ENCODE results near the gene SSNA1.

GRCh38 chr9:137194909-137195308, 6.4 kb downstream of the SSNA1 start:
- TF ChIP-seq TAF1 (IDR thresholded peaks at IDR 0.05; ENCODE audit: borderline replicate concordance, low read depth, low read length) (no peak), POLR2AphosphoS5 (IDR thresholded peaks at IDR 0.05; ENCODE audit: low read depth, low read length) (no peak), POLR2A (IDR thresholded peaks at IDR 0.05; ENCODE audit: low read depth, low read length) (no peak)
